HEK293 (cell line): ENCODE measurements around the gene NDOR1.

Experiments used
- CTCF ChIA-PET: fragments of 350-600 bp; formaldehyde crosslinking; extraction: SDS; loops from one replicate; lab custom pipeline; 2021; ENCODE audit warnings: antibody characterized with exemption; lab: Yijun Ruan, JAX
- POLR2A ChIA-PET: fragments of 300-600 bp; formaldehyde crosslinking; extraction: SDS; loops from one replicate; lab custom pipeline; 2020; ENCODE audit warnings: antibody characterized with exemption, inconsistent platforms; lab: Yijun Ruan, JAX
- H3K27ac ChIP-seq: fragments of 200-500 bp; sonication (Bioruptor generic); 2 replicates; pipeline ENCODE4 v1.5.1; 2014; ENCODE audit warnings: low read depth, low read length, control low read depth, inconsistent platforms; ENCODE audit errors: extremely low read depth
- H3K36me3 ChIP-seq, 2 experiments: fragments of 200-500 bp in 1 of 2; sonication (Bioruptor generic) in 1 of 2; 1 replicate in 1 of 2; 2 replicates in 1 of 2; pipeline ENCODE4 v1.5.1; 2014 to 2017; ENCODE audit warnings: inconsistent platforms in 2 of 2, low read length in 2 of 2; ENCODE audit not compliant: control insufficient read depth in 2 of 2, insufficient read depth in 1 of 2
- H3K4me1 ChIP-seq: fragments of 200-500 bp; sonication (Bioruptor generic); 2 replicates; pipeline ENCODE4 v1.5.1; 2014; ENCODE audit warnings: mild to moderate bottlenecking, low read length, inconsistent platforms; ENCODE audit not compliant: control insufficient read depth, insufficient read depth
- H3K4me3 ChIP-seq: 2 replicates; pipeline ENCODE4 v1.5.1; 2011; ENCODE audit warnings: low read depth, mild to moderate bottlenecking, control low read depth, low read length, moderate library complexity
- H3K9me3 ChIP-seq: fragments of 200-500 bp; sonication (Bioruptor generic); 2 replicates; pipeline ENCODE4 v1.5.1; 2014; ENCODE audit warnings: low read depth, low read length, inconsistent platforms; ENCODE audit not compliant: control insufficient read depth, insufficient read depth
- BCL6B ChIP-seq: fragments of 450-650 bp; formaldehyde crosslinking; IDR thresholded peaks from 2 replicates; pipeline ENCODE4 v1.5.1; 2017; ENCODE audit warnings: missing biosample characterization, missing genetic modification characterization
- GLI4 ChIP-seq: fragments of 450-650 bp; formaldehyde crosslinking; IDR thresholded peaks from 2 replicates; pipeline ENCODE4 v1.5.1; 2016; ENCODE audit warnings: missing biosample characterization, missing genetic modification characterization
- GLIS1 ChIP-seq: fragments of 450-650 bp; formaldehyde crosslinking; IDR thresholded peaks from 2 replicates; pipeline ENCODE4 v1.5.1; 2016; ENCODE audit warnings: missing biosample characterization, missing genetic modification characterization
- IKZF3 ChIP-seq: fragments of 450-650 bp; IDR thresholded peaks from 2 replicates; pipeline ENCODE4 v1.5.0; 2018; ENCODE audit warnings: missing biosample characterization, mild to moderate bottlenecking, missing genetic modification characterization, moderate library complexity
- KLF16 ChIP-seq: fragments of 450-650 bp; formaldehyde crosslinking; IDR thresholded peaks from 2 replicates; pipeline ENCODE4 v1.5.1; 2017; ENCODE audit warnings: missing biosample characterization, missing genetic modification characterization
- KLF17 ChIP-seq: fragments of 450-650 bp; formaldehyde crosslinking; IDR thresholded peaks from 2 replicates; pipeline ENCODE4 v1.5.1; 2016; ENCODE audit warnings: missing biosample characterization, missing genetic modification characterization
- OVOL3 ChIP-seq: fragments of 450-650 bp; formaldehyde crosslinking; IDR thresholded peaks from 2 replicates; pipeline ENCODE4 v1.5.1; 2016; ENCODE audit warnings: missing biosample characterization, missing genetic modification characterization
- ZBTB17 ChIP-seq: fragments of 450-650 bp; formaldehyde crosslinking; IDR thresholded peaks from 2 replicates; pipeline ENCODE4 v1.5.1; 2016; ENCODE audit warnings: missing biosample characterization, missing genetic modification characterization
- ZFP41 ChIP-seq: fragments of 450-650 bp; formaldehyde crosslinking; IDR thresholded peaks from 2 replicates; pipeline ENCODE4 v1.5.1; 2016; ENCODE audit warnings: missing biosample characterization, missing genetic modification characterization, borderline replicate concordance
- ZNF174 ChIP-seq: fragments of 450-650 bp; formaldehyde crosslinking; IDR thresholded peaks from 2 replicates; pipeline ENCODE4 v1.5.0; 2017; ENCODE audit warnings: missing biosample characterization, mild to moderate bottlenecking, missing genetic modification characterization
- ZNF19 ChIP-seq: fragments of 450-650 bp; formaldehyde crosslinking; IDR thresholded peaks from 2 replicates; pipeline ENCODE4; 2016; ENCODE audit warnings: missing biosample characterization, missing genetic modification characterization, low read depth
- ZNF324 ChIP-seq: fragments of 450-650 bp; formaldehyde crosslinking; IDR thresholded peaks from 2 replicates; pipeline ENCODE4 v1.5.1; 2016; ENCODE audit warnings: missing biosample characterization, missing genetic modification characterization
- ZNF366 ChIP-seq: fragments of 450-650 bp; formaldehyde crosslinking; conservative IDR thresholded peaks from 2 replicates; pipeline ENCODE4 v1.5.1; 2016; ENCODE audit warnings: missing biosample characterization, missing genetic modification characterization
- ZNF391 ChIP-seq: fragments of 450-650 bp; formaldehyde crosslinking; IDR thresholded peaks from 2 replicates; pipeline ENCODE4 v1.5.1; 2016; ENCODE audit warnings: low read depth, missing biosample characterization, missing genetic modification characterization, borderline replicate concordance
- ZNF501 ChIP-seq: fragments of 450-650 bp; formaldehyde crosslinking; IDR thresholded peaks from 2 replicates; pipeline ENCODE4 v1.5.1; 2016; ENCODE audit warnings: missing biosample characterization, missing genetic modification characterization
- ZNF529 ChIP-seq: fragments of 450-650 bp; formaldehyde crosslinking; IDR thresholded peaks from 2 replicates; pipeline ENCODE4 v1.5.1; 2017; ENCODE audit warnings: missing genetic modification characterization, missing biosample characterization; ENCODE audit not compliant: insufficient replicate concordance
- ZNF530 ChIP-seq: fragments of 450-650 bp; formaldehyde crosslinking; IDR thresholded peaks from 2 replicates; pipeline ENCODE4 v1.5.1; 2016; ENCODE audit warnings: low read depth, missing biosample characterization, missing genetic modification characterization
- ZNF571 ChIP-seq: fragments of 450-650 bp; formaldehyde crosslinking; IDR thresholded peaks from 2 replicates; pipeline ENCODE4 v1.5.0; 2017; ENCODE audit warnings: missing biosample characterization, missing genetic modification characterization
- ZNF585B ChIP-seq: fragments of 450-650 bp; formaldehyde crosslinking; IDR thresholded peaks from 2 replicates; pipeline ENCODE4 v1.5.1; 2016; ENCODE audit warnings: missing biosample characterization, missing genetic modification characterization
- ZNF664 ChIP-seq: fragments of 450-650 bp; formaldehyde crosslinking; IDR thresholded peaks from 2 replicates; pipeline ENCODE4 v1.5.1; 2016; ENCODE audit warnings: missing biosample characterization, missing genetic modification characterization
- ZNF791 ChIP-seq: fragments of 450-650 bp; formaldehyde crosslinking; IDR thresholded peaks from 2 replicates; pipeline ENCODE4 v1.5.1; 2016; ENCODE audit warnings: missing biosample characterization, missing genetic modification characterization
- ZNF843 ChIP-seq: fragments of 450-650 bp; formaldehyde crosslinking; IDR thresholded peaks from 2 replicates; pipeline ENCODE4 v1.5.1; 2016; ENCODE audit warnings: missing biosample characterization, missing genetic modification characterization
- TF ChIP-seq, protein P1 (sequence below): fragments of 450-650 bp; formaldehyde crosslinking; IDR thresholded peaks from 2 replicates; pipeline ENCODE4 v1.5.1; 2016; ENCODE audit warnings: missing biosample characterization, missing genetic modification characterization
- TF ChIP-seq, protein P2 (sequence below): fragments of 450-650 bp; formaldehyde crosslinking; IDR thresholded peaks from 2 replicates; pipeline ENCODE4 v1.5.1; 2017; ENCODE audit warnings: missing biosample characterization, missing genetic modification characterization

Gene NDOR1

DNA sequence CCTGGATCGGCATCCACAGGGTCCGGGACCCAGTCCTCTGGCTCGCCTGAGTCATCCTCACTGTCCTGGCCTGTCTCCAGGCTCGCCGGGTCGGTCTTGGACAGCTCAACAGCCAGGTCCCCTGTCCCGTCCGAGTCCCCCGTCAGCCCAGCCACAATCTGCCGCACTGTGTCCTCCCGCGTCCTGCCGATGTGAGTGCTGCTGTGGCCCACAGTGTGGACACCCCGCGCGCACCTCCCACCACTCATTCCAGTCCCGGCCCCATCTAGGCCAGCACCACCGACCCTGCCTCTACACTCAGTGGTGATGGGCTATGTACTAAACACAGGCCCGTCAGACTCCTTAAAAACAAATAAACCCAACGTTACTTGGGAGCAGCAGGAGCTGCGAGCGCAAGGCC, 23.8 kb upstream of the NDOR1 start:
- Histone ChIP-seq H3K9me3 (no peaks in the 10 kb centered on the region), H3K4me3 (no peak overlapping the region), H3K4me1 (no peaks in the 10 kb centered on the region), H3K36me3 (peaks cover 0 to 89% of the 10 kb centered on the region in 2 experiments; a peak in 2 of 3 replicates), H3K27ac (no peak overlapping the region)
- ChIA-PET CTCF (interaction anchor here (1.1 kb wide), 1 partner anchor 35 kb away, joined by 3 read pairs; no protein-coding TSS in a partner anchor), POLR2A (interaction anchor here (1.0 to 1.7 kb wide), 3 partner anchors 24 to 120 kb away, joined by 3 to 6 read pairs (median 3); partner anchors contain the start of genes NRARP and TUBB4B)
- TF ChIP-seq KLF17 (tag by site-specific recombination) (no peak), ZNF843 (tag by site-specific recombination) (no peak), ZNF530 (tag by site-specific recombination) (no peak), ZNF324 (no peak), ZFP41 (no peak), BCL6B (tag by site-specific recombination) (no peak), ZNF585B (tag by site-specific recombination) (no peak)

GRCh38 chr9:137182836-137183235, 22.7 kb upstream of the NDOR1 start:
- Histone ChIP-seq H3K27ac (no peak overlapping the region), H3K9me3 (no peaks in the 10 kb centered on the region), H3K36me3 (peaks cover 0 to 92% of the 10 kb centered on the region in 2 experiments; a peak in 2 of 3 replicates), H3K4me1 (peaks cover 8% of the 10 kb centered on the region), H3K4me3 (no peak overlapping the region)
- TF ChIP-seq ZNF664 (tag by site-specific recombination): no peak
- no peak for TF ChIP-seq ZNF391
- TF ChIP-seq, protein P1, sequence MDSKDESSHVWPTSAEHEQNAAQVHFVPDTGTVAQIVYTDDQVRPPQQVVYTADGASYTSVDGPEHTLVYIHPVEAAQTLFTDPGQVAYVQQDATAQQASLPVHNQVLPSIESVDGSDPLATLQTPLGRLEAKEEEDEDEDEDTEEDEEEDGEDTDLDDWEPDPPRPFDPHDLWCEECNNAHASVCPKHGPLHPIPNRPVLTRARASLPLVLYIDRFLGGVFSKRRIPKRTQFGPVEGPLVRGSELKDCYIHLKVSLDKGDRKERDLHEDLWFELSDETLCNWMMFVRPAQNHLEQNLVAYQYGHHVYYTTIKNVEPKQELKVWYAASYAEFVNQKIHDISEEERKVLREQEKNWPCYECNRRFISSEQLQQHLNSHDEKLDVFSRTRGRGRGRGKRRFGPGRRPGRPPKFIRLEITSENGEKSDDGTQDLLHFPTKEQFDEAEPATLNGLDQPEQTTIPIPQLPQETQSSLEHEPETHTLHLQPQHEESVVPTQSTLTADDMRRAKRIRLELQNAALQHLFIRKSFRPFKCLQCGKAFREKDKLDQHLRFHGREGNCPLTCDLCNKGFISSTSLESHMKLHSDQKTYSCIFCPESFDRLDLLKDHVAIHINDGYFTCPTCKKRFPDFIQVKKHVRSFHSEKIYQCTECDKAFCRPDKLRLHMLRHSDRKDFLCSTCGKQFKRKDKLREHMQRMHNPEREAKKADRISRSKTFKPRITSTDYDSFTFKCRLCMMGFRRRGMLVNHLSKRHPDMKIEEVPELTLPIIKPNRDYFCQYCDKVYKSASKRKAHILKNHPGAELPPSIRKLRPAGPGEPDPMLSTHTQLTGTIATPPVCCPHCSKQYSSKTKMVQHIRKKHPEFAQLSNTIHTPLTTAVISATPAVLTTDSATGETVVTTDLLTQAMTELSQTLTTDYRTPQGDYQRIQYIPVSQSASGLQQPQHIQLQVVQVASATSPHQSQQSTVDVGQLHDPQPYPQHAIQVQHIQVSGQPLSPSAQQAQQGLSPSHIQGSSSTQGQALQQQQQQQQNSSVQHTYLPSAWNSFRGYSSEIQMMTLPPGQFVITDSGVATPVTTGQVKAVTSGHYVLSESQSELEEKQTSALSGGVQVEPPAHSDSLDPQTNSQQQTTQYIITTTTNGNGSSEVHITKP (tag by site-specific recombination): no peak
- no peak for TF ChIP-seq ZNF501 (tag by site-specific recombination)
- TF ChIP-seq ZNF366 (tag by site-specific recombination): no peak
- TF ChIP-seq ZNF585B (tag by site-specific recombination): no peak
- no peak for TF ChIP-seq ZNF529 (tag by site-specific recombination)
- TF ChIP-seq ZBTB17 (tag by site-specific recombination): no peak
- no peak for TF ChIP-seq GLIS1 (tag by site-specific recombination)
- ChIA-PET CTCF (no interaction called here), POLR2A (no interaction called here)

DNA sequence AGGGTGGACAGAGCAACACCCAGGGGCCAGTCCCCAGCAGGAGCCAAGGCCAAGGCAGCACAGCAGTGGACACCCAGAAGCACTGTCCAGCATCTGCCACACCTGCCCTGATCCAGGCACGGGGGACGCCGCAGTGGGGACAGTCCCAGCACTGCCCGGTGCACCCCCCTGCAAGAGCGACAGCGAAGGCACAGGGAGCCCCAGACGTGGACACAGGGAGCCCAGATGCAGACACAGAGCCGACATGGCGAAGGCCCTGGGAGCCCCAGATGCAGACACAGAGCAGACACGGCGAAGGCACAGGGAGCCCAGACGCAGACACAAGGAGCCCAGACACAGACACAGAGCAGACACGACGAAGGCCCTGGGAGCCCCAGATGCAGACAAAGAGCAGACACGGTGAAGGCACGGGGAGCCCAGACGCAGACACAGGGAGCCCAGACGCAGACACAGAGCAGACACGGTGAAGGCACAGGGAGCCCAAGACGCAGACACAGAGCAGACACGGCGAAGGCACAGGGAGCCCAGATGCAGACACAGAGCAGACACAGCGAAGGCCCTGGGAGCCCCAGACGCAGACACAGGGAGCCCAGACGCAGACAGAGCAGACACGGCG, 21.4 kb upstream of the NDOR1 start:
- TF ChIP-seq, protein P2, sequence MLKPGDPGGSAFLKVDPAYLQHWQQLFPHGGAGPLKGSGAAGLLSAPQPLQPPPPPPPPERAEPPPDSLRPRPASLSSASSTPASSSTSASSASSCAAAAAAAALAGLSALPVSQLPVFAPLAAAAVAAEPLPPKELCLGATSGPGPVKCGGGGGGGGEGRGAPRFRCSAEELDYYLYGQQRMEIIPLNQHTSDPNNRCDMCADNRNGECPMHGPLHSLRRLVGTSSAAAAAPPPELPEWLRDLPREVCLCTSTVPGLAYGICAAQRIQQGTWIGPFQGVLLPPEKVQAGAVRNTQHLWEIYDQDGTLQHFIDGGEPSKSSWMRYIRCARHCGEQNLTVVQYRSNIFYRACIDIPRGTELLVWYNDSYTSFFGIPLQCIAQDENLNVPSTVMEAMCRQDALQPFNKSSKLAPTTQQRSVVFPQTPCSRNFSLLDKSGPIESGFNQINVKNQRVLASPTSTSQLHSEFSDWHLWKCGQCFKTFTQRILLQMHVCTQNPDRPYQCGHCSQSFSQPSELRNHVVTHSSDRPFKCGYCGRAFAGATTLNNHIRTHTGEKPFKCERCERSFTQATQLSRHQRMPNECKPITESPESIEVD: no peak
- TF ChIP-seq IKZF3: no peak
- no peak for TF ChIP-seq ZNF791 (tag by site-specific recombination)
- no peak for TF ChIP-seq KLF16
- TF ChIP-seq ZNF529 (tag by site-specific recombination): no peak
- no peak for TF ChIP-seq ZNF174 (tag by site-specific recombination)
- no peak for TF ChIP-seq OVOL3 (tag by site-specific recombination)
- TF ChIP-seq ZNF571 (tag by site-specific recombination): no peak
- TF ChIP-seq GLI4 (tag by site-specific recombination): no peak
- TF ChIP-seq ZNF19 (tag by site-specific recombination): no peak
- no peak for TF ChIP-seq ZNF501 (tag by site-specific recombination)
- H3K9me3 ChIP-seq: no peaks in the 10 kb centered on the region
- ChIA-PET POLR2A (no interaction called here), CTCF (no interaction called here)
- H3K27ac ChIP-seq: no peak overlapping the region
- H3K4me1 ChIP-seq: peaks cover 8% of the 10 kb centered on the region
- H3K4me3 ChIP-seq: no peak overlapping the region
- H3K36me3 ChIP-seq: peaks cover 0 to 80% of the 10 kb centered on the region in 2 experiments; a peak in 2 of 3 replicates
